D721Med (cell line): Measurements from ENCODE around the gene FEZ2.

Experiments
- DNase-seq: peaks from one replicate; pipeline ENCODE4 v3.0.0; 2011; ENCODE audit warnings: low spot score; ENCODE audit not compliant: insufficient read length
- FAIRE-seq: peaks from 2 replicates; lab custom pipeline; 2011; peaks lifted over from hg19 to GRCh38; lab: Jason Lieb, UNC
- TF ChIP-seq, protein P1 (sequence below): IDR thresholded peaks from 2 replicates; pipeline ENCODE4 v1.5.1; 2012; ENCODE audit warnings: mild to moderate bottlenecking, control low read depth; ENCODE audit not compliant: insufficient read depth; ENCODE audit errors: missing control alignments

The FEZ2 gene

DNA sequence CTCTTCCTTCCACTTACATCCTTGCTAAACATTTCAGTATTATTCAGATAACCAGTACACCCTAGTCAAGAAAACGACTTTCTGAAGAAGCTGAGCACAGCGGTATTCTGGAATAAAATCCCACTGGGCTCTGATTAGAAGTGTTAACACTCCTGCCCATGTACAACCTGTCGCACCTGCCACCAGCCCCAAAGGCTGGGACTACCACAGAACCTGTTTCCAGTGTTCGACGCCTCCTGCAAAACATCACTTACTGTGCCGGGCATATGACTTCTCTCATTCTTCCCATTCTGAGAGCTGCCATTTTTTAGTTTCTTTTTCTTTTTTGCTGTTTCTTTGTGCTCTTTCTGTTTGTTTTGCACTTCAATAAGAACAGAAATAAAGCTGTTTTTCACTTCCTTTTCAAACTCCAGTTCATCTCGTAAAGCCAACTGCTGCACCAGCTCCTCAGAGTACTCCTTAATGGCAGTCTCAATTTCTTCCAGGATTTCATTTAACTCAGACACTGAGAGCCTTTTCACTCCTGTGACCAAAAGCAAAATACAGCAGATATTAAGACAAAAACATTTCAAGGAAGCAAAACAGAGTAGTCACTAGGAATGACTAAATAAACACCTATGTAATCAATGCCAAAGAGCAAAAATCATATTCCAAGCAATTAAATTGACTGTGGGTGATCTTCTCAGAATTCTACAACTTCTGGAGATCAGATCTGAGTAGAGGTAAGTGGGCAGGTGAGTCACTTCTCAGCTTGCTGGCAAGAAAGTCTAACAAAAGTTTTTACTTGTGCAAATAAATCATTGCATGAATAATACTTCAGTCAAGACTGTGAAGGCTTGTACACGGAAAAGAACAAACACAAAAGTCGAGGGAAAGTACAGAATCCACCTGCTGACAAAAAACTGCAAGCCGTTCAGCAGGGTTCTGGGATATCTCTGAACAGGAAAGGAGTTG is 19.3 kb downstream of the FEZ2 start:
- FAIRE-seq (no peak), DNase-seq (no peak)
- TF ChIP-seq, protein P1, sequence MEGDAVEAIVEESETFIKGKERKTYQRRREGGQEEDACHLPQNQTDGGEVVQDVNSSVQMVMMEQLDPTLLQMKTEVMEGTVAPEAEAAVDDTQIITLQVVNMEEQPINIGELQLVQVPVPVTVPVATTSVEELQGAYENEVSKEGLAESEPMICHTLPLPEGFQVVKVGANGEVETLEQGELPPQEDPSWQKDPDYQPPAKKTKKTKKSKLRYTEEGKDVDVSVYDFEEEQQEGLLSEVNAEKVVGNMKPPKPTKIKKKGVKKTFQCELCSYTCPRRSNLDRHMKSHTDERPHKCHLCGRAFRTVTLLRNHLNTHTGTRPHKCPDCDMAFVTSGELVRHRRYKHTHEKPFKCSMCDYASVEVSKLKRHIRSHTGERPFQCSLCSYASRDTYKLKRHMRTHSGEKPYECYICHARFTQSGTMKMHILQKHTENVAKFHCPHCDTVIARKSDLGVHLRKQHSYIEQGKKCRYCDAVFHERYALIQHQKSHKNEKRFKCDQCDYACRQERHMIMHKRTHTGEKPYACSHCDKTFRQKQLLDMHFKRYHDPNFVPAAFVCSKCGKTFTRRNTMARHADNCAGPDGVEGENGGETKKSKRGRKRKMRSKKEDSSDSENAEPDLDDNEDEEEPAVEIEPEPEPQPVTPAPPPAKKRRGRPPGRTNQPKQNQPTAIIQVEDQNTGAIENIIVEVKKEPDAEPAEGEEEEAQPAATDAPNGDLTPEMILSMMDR, result no peak

DNA sequence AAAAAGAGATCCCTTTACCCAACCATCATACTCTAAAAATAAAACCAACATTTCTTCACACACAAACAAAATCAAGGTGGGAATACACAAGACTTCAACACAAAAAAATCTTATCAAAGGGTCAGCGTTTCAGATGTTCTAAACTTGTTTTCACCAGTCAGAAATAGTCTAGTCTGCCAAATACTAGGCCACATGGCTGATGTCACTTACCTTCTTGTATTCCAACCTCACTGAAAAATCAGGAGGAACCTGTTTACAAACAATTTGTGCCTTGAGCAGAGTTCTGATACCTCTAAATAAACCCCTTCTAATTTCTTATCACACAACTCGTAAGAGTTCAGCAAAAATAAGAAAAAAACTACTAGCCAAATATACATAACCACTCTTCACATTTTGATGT is 20.1 kb downstream of the FEZ2 start:
- TF ChIP-seq, protein P1, result no peak
- FAIRE-seq (no peak), DNase-seq (no peak)

DNA sequence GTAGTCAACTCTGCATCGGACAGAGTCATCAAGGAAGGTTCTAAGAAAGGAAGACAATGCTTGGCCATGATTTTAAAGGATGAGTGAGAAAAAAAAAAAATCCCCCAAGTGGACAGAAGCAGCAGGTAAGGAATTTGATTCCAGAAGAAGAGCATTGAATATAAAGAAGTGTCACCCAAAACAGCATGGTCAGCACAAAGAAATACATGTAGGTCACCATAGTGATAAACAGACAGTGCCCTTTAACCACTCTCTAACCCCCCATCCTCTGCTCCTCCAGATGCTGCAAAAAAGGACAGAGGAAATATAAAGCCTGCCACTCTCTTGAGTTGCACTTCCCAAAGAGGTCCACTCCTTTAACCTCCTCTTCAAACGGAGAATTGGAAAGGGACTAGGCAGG is 23.4 kb downstream of the FEZ2 start:
- TF ChIP-seq, protein P1, result no peak
- FAIRE-seq (no peak), DNase-seq (no peak)

DNA sequence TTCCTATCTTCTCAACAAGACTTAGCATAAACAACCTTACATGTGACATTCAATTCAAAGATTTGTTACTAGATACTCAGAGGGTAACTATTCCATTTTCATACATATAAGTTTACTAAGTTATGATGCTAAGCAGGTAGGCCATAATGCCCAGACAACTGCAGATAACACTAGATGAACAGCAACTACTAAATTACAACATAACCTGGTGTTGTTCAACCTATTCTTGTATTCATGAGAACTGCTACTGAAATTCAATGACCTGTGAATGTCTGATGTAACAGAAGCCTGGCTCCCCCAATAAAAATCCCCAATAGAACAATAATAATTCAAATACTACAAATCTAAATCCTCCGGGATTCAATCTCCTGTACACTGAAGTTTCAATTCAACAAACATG is 24.8 kb downstream of the FEZ2 start:
- FAIRE-seq (no peak), DNase-seq (no peak)
- TF ChIP-seq, protein P1, result no peak

DNA sequence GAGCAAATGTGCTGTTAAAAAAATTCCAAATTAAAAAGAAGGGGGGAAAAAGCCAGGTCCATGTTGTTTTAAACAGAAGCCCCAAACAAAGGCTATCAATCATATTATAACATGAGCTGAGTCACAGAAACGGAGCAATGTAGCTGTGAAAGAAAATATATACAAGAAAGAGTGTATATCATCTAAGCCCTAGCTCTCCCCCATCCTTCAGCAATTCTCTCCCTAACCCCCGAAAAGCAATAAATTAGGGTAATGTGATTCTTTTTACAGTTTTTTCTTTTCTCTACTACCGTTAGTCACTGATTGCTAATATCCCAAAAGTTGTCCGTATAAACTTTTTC is 25.3 kb downstream of the FEZ2 start:
- no peak for DNase-seq
- no peak for FAIRE-seq
- TF ChIP-seq, protein P1, result no peak

DNA sequence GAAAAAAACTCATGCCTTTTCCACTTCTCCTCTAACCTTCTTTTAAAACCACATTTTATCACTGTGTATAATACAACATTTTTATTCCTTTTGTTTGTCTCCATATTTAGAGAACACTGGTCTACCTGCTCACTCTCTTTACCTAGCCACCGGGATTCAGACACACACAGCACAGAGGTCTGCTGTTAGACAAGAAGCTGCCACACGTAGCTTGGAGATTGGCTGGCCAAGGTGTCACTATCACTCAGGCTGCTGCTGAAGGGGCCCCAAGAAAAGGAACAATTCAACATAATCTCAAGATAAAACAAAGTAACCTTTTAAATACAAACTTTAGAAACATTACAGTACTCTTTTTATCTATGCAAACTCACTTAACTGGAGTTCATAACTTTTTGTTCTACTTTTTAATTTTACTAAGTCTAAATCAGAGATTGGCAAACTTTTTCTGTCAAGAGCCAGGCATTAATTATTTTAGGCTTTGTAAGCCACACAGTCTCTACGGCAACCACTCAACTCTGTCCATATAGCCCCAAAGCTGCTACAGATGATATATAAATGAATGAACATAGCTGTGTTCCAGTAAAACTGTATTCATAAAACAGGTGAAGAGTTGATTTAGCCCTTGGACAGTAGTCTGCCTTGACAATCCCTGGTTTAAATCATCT is 25.8 kb downstream of the FEZ2 start:
- DNase-seq (no peak), FAIRE-seq (no peak)
- TF ChIP-seq, protein P1, result no peak

DNA sequence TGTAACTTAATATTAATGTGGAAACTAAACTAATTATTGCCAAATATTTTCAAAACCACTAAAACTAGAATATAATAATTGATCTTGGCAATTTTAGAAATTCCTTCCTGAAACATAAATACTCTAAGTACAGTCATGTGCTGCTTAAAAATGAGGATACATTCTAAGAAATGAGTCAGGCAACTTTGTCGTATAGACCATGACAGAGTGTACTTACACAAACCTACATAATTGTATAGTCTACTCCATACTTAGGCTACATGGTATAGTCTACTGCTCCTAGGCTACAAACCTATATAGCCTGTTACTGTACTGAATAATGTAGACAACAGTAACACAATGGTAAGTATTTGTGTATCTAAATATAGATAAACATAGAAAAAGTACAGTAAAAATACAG is 27.6 kb downstream of the FEZ2 start:
- FAIRE-seq, result peak; percentile 44
- TF ChIP-seq, protein P1, result no peak
- no peak for DNase-seq
